ENCODE measurements around the gene SPATS2.

Gene SPATS2

DNA sequence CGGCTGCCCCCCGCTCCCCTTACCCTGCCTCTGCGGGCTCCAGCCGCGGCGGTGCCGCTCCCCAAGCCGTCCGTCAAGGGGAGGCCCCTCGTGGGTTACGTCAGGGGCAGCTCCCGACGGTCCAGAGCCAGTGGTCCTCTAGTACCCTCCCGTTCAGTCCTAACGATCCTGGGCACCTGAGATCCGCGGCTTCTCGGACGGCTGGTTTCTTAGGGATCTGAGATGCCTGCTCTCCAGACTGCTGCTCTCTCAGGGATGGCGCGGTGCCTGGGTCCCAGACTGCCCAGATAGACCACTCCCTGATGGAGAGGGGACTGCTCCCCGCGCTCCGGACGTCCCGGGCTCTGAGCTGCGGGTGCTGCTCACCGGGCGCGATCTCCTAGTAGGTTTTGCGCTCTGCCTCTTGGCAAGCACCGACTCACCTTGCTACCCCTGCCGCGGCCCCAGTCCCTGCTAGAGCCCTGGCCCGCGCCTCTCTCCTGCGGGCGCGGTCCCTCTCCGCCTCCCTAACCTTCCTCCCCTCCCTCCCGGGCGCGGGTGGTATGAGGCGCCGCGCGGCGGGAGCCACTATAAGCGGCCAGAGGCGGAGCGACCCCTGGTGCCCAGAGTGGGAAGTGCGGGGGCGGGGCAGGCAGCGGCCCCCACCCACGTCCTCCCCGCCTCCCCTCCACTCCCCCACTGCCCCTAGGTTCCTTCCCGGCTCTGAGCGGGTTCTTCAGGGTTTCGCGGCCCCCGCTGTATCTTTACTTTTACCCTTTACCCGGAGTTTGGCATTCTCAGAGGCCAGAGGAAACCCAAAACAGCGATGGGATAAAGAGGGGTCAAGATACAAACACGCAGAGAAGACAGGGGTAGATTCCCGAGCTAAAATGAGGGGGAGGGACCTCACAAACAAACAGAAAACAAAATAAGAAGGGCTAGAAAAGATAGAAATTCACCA is 30.3 kb upstream of the SPATS2 start, which contains the start of gene C1QL4:
C1QL4 (minus strand) TSS at position 544 of the 940 bp plus-strand sequence. CDS start 711 bp downstream, outside the sequence.
- DNase-seq: peak; percentile 86

- DNase-seq: no peak
Measured at GRCh38 chr12:49338830-49339463, 28.3 kb upstream of the SPATS2 start.

DNA sequence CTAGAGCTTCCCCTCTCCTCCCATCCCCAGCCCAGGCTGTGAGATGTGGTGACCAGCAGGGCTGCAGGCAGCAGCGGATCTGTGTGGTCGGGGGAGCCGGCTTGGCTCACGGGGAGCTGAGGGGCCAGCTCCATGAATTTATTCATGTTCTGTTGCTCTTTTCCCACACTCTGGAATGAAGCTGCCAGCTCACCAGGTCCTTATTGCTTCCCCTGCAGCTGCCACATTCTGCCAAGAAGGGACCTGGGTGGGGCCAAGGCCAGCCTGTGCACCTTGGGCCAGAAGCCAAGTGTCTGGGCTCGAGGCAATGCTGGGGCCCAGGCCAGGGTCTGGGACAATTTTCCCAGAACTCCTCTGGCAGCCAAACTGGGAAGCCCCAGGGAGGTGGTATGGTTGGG is 27.8 kb upstream of the SPATS2 start:
- DNase-seq: no peak

GRCh38 chr12:49340095-49340870 is 27.0 kb upstream of the SPATS2 start:
- no peak for DNase-seq

DNA sequence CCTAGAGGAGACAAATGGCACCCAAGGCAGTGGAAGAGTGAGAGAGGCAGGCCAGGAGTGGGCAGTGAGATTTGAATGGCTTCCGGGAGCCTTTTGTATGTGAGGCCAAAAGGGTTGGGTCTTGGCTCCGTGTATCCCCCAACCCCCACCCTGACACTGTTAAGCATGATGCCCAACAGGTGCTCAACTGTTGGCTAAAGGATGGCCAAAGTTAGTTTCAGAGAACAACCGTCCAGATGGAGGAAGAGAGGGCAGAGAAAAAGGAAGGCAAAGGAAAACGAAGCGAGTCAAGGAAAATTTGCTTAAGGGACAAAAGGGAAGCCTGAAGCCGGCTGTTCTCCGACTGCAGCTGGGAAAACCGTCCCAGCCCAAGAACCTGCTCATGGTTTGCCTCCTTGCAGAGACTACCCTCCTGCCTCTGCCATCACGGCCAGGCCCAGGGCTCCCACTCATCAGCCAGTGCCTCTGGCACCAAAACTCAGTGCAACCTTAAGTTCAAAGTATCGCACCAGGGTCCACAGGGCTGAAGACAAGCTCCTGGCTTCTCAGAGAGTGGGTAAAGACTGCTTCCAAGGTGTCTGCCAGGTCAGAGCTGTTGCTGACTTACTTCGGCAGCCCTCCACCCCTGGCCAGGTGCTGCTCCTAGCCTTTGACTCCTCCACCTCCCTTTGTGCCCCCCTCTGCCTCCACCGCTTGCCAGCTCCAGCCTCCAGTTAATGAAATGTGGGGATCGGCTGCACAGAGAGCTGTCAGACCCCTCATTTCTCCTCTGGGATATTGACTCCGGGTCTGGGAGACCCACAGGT is 26.1 kb upstream of the SPATS2 start:
- DNase-seq: no peak

GRCh38 chr12:49341777-49342065 is 25.5 kb upstream of the SPATS2 start:
- no peak for DNase-seq

GRCh38 chr12:49342066-49342913 is 25.0 kb upstream of the SPATS2 start:
- DNase-seq: no peak

- no peak for DNase-seq
Measured at GRCh38 chr12:49342914-49343731, 24.1 kb upstream of the SPATS2 start.

DNA sequence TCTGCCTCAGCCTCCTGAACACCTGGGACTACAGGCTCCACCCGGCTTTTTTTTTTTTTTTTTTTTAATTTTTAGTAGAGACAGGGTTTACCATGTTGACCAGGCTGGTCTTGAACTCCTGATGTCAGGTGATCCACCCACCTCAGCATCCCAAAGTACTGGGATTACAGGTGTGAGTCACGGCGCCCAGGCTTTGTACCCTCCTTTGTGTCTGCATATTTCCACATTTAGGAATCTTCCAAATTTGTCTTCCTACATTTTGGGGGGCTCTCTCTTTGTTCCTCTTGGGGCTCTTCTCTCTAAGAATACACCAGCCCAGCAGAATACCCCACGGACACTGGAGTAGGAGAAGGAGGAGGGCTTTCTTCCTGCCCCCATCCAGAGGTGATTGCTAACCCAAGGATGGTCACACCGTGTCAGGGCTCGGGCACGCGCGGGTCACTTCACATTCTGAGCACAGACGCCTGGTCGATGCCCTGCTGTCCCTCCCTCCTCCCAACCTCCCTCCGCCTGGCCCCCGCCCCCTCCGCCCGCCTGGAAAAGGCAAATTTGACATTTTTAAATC is 22.7 kb upstream of the SPATS2 start:
- DNase-seq: no peak

DNA sequence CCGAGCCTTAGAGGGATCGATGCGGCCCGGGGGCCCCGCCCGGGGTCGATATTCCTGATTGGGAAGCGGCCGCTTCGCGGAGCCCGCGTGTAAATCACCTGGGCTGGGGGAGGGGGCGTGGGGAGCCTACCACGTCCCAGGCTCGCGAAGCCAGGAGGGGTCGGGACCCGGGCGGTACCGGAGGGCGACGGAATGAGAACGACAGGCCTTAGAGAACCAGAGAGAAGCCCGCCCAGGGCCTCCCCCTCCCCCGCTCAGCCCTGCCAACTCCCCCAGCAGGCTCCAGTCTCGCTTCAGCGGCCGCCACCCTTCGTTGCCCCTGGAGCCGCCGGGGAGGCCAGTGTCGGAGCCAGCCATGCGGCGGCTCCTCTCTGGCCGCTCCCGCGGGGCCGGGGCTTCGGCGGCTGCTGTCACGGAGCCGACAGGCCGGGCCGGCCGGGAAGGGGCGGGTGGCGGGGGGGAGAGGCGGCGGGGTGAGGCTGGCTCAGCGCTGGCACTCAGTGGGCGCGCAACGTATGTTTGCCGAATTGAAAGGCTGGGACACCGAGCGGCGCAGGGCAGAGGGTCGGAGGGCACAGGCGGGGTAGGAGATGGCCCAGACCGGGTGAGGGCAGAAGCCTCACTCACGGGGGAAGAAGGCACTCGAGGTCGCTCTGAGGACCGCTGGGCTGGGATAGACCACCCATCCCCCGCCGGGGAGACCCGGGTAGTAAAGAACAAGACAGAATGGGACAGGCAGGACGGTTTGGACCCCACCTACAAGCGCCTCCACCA is 22.0 kb upstream of the SPATS2 start:
- no peak for DNase-seq

GRCh38 chr12:49345825-49346658 is 21.2 kb upstream of the SPATS2 start:
- no peak for DNase-seq

DNA sequence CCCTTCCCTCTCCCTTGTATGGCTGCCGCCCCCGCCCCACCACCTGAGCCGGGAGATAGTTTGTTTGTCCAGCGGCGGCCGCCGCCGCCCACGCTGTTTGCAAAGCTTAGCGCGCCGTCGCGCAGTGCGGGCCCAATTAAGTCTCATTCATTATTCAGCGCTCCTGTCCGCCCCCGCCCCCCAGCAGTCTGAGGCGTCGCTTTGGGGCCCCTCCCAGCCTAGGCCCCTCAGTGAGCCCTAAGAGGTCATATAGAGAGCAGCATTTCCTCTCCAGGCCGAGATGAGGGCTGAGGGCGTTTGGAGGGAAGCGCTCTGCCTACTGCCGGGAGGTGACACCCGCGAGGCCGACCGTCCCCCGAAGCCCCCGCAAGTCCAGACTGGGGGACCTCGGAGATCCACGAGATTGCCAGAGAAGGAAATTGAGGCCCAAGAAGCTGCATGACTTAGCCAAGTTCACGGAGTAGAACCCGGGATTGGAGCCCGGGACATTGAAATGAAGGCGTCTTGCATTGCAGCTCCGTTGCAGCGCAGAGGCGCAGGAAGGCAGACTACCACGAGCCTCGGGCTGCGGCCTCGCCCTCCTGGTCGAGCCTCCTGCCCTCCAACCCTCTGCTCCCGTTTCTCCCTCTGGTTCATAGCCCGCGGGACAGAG is 20.5 kb upstream of the SPATS2 start, which contains the start of gene DNAJC22:
DNAJC22 (plus strand) TSS at position 230 of the 652 bp plus-strand sequence. CDS start 1,985 bp downstream, outside the sequence.
- no peak for DNase-seq

DNA sequence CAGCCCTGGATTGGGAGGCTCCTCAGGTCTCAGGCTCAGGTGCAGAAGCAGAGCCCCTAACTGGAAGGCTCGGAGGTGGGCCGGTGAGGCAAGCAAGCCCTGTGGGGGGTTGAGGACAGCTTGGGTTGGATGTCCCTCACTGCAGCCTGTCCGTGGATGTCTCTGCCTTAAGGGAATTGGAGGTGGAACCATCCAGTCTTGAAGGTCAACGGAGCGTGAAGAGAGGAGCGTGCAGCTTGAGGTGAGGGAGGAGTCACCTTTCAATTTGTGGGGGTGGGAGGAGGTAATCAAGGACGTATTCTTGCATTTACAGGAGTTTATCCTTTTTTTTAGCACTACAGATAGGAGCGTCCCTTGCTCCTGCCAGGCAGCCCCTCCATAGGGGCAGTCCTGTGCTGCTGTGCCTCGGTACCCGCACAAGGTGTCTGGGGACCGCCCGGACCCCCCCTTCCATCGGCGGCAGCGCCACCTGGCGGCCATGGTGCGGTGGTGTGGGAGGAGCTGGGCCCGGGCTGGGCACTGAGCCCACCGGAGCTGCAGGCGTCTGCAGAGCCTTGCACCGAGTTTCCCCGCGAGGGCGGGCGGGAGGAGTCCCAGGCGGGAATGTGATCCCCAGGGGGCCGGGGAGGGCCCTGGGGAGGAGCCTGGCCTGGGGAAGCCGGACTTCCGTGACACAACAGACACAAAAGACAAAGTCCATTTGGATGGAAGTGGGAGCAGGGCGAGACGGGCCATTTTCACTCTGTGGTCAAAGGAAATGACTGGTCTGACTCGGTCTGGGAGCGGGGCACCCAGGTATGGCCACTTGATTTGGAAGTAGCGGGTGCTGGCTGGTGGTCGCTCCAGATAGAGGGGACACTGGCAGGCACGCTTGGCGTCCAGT is 19.7 kb upstream of the SPATS2 start:
- peak; percentile 71 for DNase-seq

GRCh38 chr12:49348781-49349180 is 18.5 kb upstream of the SPATS2 start:
- DNase-seq: no peak

DNA sequence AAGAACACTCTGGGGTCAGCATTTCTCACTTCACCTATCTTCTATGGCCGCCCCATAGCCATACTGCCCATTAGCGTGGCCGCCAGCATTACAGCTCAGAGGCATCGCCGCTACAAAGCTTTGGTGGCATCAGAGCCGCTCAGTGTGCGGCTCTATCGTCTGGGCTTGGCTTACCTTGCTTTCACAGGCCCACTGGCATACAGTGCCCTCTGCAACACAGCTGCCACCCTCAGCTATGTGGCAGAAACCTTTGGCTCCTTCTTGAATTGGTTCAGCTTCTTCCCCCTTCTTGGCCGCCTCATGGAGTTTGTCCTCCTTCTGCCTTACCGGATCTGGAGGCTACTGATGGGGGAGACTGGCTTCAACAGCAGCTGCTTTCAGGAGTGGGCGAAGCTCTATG is 18.0 kb upstream of the SPATS2 start:
- DNase-seq: no peak

DNA sequence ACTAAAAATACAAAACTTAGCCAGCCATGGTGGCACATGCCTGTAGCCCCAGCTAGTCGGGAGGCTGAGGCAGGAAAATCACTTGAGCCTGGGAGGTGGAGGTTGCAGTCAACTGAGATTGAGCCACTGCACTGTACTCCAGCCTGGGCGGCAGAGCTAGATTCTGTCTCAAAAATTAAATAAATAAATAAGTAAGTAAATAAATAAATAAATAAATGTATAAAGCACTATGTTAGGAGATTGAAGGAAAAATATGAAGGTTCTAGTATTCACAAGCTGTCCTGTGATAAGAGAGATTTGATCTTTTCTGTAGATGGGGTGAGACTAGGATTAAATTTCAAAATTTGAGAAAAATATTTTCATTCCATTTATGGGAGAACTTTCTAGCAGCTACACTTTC is 14.9 kb upstream of the SPATS2 start:
- DNase-seq: no peak

DNA sequence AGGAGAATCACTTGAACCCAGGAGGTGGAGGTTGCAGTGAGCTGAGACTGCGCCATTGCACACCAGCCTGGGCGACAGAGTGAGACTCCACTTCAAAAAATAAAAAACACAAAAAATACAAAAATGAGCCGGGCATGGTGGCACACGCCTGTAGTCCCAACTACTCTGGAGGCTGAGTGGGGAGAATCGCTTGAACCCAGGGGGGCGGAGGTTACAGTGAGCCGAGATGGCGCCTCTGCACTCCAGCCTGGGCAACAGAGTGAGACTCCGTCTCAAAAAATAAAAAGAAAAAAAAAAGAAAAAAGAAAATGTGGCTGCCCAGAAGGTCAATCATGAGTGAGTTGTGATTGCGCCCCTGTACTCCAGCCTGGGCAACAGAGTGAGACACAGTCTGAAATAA is 11.3 kb upstream of the SPATS2 start:
- no peak for DNase-seq
